GM18861 (cell line): ENCODE results near the gene TNFRSF17.
"Not testable (repeated sequence)": the region's sequence is repeated elsewhere in the genome, so short reads cannot be mapped to it uniquely, and the experiment has no call there.

ENCODE experiments used
- ATAC-seq: cut with Tn5 transposase; IDR thresholded peaks from one replicate; pipeline ENCODE4 v1.9.1; 2021; ENCODE audit not compliant: unreplicated experiment

The TNFRSF17 gene

DNA sequence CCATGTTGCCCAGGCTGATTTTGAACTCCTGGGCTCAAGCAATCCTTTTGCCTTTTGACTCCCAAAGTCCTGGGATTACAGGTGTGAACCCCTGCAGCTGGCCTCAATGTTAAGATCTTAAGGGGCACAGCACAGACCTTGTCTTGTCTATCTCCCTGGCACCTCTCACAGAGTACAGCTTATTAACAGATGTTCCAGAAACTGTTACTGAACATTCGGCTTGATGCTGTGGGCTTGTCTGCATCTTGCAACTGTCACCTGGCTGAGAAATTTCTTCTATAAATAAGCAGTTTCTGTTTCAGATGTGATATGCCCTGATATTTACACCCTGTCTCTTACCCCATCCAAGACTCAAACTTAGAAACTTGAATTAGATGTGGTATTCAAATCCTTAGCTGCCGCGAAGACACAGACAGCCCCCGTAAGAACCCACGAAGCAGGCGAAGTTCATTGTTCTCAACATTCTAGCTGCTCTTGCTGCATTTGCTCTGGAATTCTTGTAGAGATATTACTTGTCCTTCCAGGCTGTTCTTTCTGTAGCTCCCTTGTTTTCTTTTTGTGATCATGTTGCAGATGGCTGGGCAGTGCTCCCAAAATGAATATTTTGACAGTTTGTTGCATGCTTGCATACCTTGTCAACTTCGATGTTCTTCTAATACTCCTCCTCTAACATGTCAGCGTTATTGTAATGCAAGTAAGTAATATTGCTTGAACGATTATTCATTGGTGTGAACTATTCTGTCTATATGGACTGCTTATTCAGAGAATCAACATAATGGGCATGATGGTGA, at the start of gene TNFRSF17:
TSS of gene TNFRSF17 (plus strand) at position 450 of the 791 bp plus-strand sequence. CDS start at position 565, 115 bp downstream.
- peak; percentile 74 for ATAC-seq

DNA sequence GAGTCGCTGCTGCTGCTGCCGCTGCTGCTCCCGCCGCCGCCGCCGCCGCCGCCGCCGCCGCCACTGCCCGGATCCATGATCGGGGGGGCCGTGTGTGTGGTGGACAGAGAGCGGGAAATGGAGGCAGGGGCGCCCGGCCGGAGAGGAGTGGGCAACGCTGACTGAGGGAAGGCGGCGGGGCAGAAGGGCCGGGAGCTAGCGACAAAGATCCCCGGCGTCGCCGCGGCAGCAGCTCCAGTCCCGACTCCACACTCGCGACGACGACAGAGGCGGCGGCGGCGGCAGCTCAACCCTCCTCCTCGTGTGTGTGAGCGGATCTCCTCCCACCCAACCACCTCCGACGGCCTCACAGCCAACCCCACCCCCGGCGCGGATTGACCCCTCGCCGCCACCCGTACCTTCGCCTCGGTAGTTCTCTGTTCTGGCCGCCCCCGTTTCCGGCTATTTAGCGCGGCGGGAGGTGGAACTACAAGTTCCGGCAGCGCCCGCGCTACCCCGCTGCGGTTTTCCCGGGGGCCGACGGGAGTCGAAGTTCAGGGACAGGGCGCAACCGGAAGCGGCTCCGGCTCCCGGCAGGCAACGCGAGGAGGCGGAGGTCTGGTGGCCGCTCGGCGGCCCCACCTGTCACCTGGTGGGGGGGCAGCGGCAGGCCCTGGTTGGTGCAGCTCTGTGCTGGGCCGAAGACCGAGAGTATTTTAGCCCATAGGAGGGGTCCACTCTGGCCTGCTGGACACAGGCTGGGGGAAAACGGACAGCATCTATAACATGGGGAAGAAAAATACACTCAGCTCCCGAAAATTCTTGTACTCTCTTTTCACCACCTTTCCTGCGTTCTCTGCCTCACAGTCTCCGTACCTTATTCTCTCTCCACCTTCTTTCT, 49.1 kb upstream of the TNFRSF17 start, which contains the start of gene GSPT1:
TSS of gene GSPT1 (minus strand) at position 313 of the 880 bp plus-strand sequence. CDS start at position 77, 236 bp downstream.
- ATAC-seq, result peak; percentile 69

DNA sequence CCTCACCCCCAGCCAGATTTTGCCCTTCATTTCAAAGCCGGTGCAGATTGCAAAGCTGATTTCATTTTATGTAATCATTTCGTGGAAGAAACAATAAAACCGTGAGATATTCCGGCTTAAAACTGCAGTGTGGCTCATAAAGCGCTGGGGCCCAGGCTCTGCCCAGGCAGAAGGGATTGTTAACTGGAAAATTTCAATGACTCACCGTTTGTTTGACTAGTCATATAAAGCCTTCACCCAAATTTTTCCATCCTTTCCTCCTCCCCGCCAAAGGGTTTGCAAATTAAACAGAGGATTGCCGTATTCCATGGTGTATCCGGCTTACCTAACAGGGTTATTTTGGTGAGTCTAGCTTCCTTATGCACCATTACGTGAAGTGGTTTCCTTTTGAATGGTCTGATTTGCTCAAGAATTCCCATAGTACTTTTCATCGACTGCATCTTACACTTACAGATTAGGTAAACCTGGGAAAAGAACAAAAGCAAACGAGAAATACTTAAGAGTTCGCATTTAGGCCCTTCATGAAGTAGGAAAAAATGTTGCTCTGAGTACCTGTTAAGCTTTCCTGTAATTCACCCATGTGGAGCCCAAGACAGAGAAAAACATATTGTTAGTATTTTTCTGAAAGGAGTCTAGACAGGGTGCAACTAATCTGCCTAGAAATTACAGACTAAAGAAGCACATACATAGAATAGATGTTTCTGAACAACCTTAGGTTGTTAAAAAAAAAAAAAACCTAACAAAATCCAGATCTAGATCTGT, 48.3 kb upstream of the TNFRSF17 start:
- no peak for ATAC-seq

DNA sequence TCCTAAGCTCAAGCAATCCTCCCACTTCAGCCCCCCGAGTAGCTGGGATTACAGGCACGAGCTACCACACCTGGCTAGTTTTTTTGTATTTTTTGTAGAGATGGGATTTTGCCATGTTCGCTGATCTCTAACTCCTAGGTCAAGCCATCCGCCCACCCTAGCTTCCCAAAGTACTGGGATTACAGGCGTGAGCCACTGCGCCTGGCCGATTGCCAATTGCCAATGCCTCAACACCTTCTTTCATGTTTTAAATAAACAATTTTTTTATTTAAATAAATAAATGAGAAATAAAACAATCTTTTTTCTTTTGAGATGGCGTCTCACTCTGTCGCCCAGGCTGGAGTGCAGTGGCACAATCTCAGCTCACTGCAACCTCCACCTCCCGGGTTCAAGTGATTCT, 41.0 kb upstream of the TNFRSF17 start:
- ATAC-seq, result not testable (repeated sequence)

DNA sequence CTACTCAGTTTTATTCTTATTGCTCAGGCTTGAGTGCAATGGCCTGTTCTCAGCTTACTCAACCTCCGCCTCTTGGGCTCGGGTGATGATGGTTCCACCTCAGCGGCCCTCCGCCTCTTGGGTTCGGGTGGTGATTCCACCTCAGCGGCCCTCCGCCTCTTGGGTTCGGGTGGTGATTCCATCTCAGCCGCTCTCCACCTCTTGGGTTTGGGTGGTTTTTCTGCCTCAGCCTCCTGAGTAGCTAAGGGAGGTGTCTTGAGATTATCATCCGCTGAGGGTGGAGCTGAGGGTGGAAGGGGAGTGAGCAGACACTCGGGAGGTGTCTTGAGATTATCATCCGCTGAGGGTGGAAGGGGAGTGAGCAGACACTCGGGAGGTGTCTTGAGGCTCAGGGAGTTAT, 37.7 kb upstream of the TNFRSF17 start:
- ATAC-seq, result not testable (repeated sequence)

DNA sequence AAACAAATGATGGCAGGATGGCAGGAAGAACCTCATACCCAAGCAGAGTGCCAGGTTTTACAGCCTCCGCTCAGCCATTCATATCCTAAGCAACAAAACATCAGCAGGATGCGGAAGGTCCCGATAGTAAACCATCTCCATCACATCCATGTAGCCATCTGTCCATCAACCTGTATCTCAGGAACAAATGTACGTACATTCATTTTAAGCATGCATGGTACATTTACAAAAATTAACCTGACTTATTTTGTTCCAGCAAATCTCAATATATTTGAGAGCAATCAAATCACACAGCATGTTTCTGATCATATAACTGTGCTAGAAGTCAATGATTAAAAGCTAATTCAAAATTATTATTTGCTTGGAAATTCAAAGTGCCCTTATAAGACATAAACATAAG, 23.1 kb upstream of the TNFRSF17 start, which contains the start of gene NPIPB2:
TSS of gene NPIPB2 (minus strand) at position 101 of the 400 bp plus-strand sequence. CDS start at position 101, 0 bp downstream.
- ATAC-seq, result not testable (repeated sequence)

DNA sequence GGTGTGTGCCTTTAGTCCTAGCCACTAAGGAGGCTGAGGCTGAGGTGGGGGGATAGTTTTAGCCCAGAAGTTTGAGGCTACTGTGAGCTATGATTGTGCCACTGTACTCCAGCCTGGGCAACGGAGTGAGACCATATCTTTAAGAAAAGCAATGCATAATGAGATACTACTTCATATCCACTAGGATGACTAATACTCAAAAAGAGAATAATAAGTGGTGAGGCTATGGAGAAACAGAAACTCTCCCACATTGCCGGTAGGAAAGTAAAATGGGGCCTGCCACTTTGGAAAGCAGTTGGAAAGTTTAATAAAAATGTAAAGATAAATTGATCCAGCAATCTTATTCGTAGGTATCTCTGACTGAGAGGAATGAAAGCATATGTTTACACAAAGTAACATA, 18.6 kb upstream of the TNFRSF17 start:
- ATAC-seq, result no peak

DNA sequence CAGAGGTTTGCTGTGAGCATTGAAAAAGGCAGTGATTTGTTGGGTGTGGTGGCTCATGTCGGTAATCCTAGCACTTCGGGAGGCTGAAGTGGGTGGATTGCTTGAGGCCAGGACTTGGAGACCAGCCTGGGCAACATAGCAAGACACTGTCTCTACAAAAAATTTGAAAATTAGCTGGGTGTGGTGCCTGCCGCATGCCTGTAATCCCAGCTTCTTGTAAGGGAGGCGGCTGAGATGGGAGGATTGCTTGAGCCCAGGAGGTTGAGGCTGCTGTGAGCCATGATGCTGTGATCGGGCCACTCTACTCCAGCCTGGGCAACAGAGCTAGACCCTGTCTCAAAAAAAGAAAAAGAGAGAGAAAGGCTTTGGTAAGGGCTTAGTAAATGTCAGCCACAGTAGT, 16.2 kb upstream of the TNFRSF17 start:
- no peak for ATAC-seq

DNA sequence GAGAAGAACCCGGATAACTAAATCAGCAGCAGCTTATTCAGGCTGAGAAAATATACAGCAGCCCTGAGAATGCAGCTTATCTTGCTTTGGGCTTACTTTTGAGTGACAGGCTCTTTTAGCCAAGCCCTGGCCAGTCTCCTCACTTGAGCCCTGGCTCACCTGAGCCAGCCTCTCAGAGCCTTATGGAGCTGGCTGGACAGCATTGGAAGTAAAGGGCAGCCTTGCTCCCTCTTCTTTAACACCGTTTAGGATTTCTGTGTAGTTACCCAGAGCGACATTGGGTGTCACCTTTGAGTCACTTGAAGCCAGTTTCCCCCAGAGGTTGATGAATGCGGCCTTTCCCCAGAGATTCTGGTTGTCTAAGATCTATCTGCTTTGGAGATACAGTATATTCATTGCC, 15.5 kb upstream of the TNFRSF17 start:
- peak; percentile 70 for ATAC-seq

DNA sequence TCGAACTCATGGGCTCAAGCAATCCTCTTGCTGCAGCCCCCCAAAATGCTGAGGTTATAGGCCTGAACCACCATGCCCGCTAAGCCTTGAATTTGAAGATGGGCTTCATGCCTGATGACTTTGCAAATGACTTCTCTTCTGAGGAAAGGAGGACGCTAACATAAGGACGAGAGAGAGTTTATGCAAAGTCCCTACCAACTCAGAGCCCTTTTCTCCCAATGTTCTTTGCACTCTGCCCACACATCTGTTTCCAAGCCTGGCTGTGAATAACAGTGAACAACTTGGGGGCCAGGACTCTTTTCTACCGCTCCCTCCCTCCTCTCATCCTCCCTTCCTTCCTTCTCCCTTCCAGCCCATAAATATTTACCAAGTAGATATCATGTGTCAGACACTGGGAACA, 14.6 kb upstream of the TNFRSF17 start:
- ATAC-seq, result no peak

DNA sequence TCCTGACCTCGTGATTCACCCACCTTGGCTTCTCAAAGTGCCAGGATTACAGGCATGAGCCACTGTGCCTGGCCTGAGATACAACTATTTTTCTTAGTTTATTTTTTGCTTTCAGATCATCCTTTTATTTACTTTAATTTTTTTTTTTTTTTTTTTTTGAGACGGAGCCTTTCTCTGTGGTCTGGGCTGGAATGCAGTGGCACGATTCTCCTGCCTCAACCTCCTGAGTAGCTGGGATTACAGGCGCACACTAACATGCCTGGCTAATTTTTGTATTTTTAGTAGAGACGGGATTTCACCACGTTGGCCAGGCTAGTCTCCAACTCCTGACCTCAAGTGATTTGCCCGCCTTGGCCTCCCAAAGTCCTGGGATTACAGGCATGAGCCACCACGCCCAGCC, 11.4 kb upstream of the TNFRSF17 start:
- not testable (repeated sequence) for ATAC-seq

DNA sequence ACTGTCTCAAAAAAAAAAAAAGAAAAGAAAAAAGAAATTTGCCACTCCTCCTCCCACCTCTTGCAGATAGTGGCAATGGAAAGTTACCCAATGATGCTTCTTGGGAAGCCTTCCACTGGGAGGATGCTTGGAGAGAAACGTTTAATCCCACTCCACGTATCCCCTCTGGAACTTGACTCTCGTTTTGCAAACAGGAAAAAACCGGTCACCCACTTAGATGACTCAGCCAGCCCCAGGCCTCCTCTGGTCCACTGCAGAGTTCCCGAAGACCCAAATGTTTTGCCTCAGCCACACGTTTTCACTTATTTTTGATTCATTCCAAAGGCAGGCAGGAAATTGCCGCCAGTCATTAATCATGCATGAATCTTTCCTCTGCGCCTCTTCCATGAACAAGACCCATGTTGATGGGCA, 9.3 kb upstream of the TNFRSF17 start:
- no peak for ATAC-seq

DNA sequence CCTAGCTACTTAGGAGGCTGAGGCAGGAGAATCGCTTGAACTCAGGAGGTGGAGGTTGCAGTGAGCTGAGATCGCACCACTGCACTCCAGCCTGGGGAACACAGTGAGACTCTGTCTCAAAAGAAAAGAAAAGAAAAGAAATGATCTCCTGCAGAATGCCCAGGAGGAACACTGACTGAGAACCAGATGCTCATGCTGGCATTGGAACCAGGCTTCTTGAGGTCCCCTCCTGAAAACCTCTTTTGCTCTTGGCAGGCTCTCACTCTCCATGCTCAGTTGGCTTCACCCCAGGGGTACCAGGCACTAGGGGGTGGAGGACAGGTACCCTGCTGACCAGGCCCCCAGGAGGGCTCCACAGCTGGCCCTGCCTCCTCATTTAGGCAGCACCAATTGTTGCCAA, 8.5 kb upstream of the TNFRSF17 start:
- no peak for ATAC-seq

DNA sequence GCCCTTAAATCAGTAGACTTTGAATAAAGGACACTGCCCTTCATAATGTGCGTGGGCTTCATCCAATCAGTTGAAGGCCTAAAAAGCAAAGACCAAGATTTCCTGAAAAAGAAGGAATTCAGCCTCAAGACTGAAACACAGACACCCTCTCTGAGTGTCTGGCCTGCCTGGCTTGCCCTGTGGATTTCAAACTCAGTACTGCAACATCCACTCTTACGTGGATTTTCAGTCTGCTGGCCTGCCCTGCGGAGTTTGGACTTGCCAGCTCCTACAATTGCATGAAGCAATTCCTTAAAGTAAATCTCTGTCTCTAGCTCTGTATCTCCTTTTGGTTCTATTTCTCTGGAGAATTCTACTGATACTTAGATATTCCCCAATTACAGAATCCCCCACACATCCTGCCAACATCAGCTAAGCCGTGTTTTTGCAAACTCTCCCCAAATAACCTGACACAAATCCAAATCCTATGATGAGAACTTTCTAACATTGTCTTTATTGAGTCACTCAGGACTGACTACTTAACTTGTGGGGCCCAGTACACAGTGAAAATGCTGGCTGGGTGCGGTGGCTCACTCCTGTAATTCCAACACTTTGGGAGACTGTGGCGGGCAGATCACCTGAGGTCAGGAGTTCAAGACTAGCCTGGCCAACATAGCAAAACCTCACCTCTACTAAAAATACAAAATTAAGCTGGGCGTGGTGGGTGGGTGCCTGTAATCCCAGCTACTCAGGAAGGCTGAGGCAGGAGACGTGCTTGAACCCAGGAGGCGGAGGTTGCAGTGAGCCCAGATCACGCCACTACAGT, 7.2 kb upstream of the TNFRSF17 start:
- no peak for ATAC-seq

DNA sequence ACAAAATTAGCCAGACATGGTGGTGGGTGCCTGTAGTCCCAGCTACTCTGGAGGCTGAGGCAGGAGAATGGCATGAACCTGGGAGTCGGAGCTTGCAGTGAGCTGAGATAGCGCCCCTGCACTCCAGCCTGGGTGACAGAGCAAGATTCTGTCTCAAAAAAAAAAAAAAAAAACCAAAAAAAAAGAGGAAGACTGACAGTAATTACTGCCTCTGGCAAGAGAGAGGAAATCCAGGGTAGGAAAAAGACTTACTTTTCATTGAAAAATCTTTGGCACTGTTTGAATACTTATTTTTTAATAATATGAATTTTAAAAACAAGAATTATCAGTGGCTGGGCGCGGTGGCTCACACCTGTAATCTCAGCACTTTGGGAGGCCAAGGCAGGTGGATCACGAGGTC, 2.6 kb upstream of the TNFRSF17 start:
- ATAC-seq, result not testable (repeated sequence)

DNA sequence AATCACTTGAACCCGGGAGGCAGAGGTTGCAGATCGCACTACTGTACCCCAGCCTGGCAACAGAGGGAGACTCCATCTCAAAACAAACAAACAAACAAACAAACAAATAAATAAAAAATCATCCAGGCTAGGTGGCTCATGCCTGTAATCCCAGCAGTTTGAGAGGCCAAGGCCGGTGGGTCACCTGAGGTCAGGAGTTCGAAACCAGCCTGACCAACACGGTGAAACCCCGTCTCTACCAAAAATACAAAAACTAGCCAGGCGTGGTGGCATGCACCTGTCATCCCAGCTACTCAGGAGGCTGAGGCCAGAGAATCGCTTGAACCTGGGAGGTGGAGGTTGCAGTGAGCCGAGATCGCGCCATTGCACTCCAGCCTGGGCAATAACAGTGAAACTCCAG, 2.0 kb upstream of the TNFRSF17 start:
- ATAC-seq, result not testable (repeated sequence)

DNA sequence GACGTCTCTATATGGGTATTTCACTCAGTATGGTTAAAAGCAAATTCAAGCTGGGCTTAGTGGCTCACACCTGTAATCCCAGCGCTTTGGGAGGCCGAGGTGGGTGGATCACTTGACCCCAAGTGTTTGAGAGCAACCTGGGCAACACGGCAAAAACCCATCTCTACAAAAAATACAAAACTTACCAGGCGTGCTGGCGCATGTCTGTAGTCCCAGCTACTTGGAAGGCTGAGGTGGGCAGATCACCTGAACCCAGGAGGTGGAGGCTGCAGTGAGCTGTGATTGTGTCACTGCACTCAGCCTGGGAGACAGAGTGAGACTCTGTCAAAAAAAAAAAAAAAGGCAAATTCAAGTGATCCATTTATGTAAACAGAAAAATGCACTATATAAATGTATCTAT, 1.3 kb upstream of the TNFRSF17 start:
- ATAC-seq, result no peak

DNA sequence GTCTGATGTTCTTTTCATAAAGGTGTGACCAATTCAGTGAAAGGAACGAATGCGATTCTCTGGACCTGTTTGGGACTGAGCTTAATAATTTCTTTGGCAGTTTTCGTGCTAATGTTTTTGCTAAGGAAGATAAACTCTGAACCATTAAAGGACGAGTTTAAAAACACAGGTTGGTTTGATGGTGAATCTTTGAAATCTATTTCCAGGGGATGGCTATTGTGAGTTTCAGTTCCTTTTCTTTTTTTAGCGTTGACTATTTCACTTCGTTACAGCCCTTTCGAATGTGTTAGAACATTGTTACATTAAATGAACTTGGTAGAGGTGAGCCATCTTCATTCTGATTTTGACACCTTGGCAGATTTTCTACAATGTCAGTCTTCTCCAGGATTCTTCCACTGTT, 1.2 kb downstream of the TNFRSF17 start:
- ATAC-seq, result peak; percentile 39

DNA sequence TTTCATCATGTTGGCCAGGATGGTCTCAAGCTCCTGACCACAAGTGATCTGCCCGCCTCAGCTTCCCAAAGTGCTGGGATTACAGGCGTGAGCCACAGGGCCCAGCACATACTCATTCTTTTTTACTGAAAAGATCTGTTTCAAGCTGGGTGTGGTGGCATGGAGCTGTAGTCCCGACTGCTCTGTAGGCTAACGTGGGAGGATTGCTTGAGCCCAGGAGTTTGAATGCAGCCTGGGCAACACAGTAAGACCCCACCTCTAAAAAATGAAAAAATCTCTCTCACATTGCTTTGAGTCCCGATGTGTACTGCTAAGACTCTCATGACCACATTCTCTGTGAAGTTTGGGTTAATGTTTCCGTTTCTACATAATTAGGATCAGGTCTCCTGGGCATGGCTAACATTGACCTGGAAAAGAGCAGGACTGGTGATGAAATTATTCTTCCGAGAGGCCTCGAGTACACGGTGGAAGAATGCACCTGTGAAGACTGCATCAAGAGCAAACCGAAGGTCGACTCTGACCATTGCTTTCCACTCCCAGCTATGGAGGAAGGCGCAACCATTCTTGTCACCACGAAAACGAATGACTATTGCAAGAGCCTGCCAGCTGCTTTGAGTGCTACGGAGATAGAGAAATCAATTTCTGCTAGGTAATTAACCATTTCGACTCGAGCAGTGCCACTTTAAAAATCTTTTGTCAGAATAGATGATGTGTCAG, 2.3 kb downstream of the TNFRSF17 start:
- ATAC-seq, result no peak
